Common myeloid progenitor, CD34-positive (primary cell): ENCODE data around the gene KCNJ10.

Experiments used
- CTCF ChIA-PET: fragments of 350-600 bp; sonication (Branson Sonifier 250); formaldehyde crosslinking; loops from one replicate; lab custom pipeline; 2021; ENCODE audit warnings: antibody characterized with exemption; lab: Charles Lee
- POLR2A ChIA-PET: fragments of 350-600 bp; sonication (Branson Sonifier 250); formaldehyde crosslinking; loops from one replicate; lab custom pipeline; 2021; ENCODE audit warnings: antibody characterized with exemption; lab: Charles Lee
- DNase-seq, 3 donors: peaks; one replicate each; pipeline versions ENCODE4 v3.0.0 to v3.0.0-alpha.2; 2013
- H3K27ac ChIP-seq, 2 experiments: 1 replicate in 1 of 2; 2 replicates in 1 of 2; pipeline ENCODE4 v1.7.0; 2013; ENCODE audit warnings: inconsistent platforms in 2 of 2, low read length in 2 of 2, mild to moderate bottlenecking in 2 of 2, low read depth in 1 of 2, moderate library complexity in 1 of 2; ENCODE audit not compliant: severe bottlenecking in 2 of 2, insufficient read depth in 1 of 2, poor library complexity in 1 of 2
- H3K27me3 ChIP-seq, 5 experiments: replicated peaks in 2 of 5; 1 replicate in 3 of 5; 2 replicates in 2 of 5; pipeline versions ENCODE4 v1.6.1 to v1.7.0; 2013; ENCODE audit warnings: low read length in 4 of 5, mild to moderate bottlenecking in 2 of 5, moderate library complexity in 2 of 5, inconsistent platforms in 1 of 5; ENCODE audit not compliant: insufficient read depth in 5 of 5, control insufficient read depth in 4 of 5
- H3K36me3 ChIP-seq, 4 experiments: 1 replicate in 2 of 4; 2 replicates in 2 of 4; pipeline versions ENCODE4 v1.6.1 to v1.7.0; 2013; ENCODE audit warnings: low read length in 3 of 4, control low read depth in 1 of 4, mild to moderate bottlenecking in 1 of 4; ENCODE audit not compliant: control insufficient read depth in 4 of 4, insufficient read depth in 4 of 4
- H3K4me1 ChIP-seq, 4 experiments: 1 replicate in 3 of 4; 2 replicates in 1 of 4; pipeline versions ENCODE4 v1.6.1 to v1.7.1; 2013; ENCODE audit warnings: low read length in 3 of 4, mild to moderate bottlenecking in 3 of 4, control low read depth in 1 of 4, inconsistent platforms in 1 of 4, moderate library complexity in 1 of 4; ENCODE audit not compliant: control insufficient read depth in 4 of 4, insufficient read depth in 4 of 4; ENCODE audit errors: control extremely low read depth in 1 of 4
- H3K4me3 ChIP-seq, 7 experiments: 1 replicate in 4 of 7; 2 replicates in 3 of 7; pipeline versions ENCODE4 v1.5.1 to v1.7.0; 2013; ENCODE audit warnings: mild to moderate bottlenecking in 7 of 7, low read length in 6 of 7, moderate library complexity in 6 of 7, inconsistent platforms in 2 of 7, low read depth in 2 of 7, control low read depth in 1 of 7; ENCODE audit not compliant: insufficient read depth in 4 of 7, control insufficient read depth in 1 of 7; ENCODE audit errors: extremely low read depth in 1 of 7
- H3K9me3 ChIP-seq, 5 experiments: 1 replicate in 4 of 5; 2 replicates in 1 of 5; pipeline versions ENCODE4 v1.6.1 to v1.7.1; 2013; ENCODE audit warnings: low read length in 4 of 5, mild to moderate bottlenecking in 2 of 5, inconsistent platforms in 1 of 5, low read depth in 1 of 5, moderate library complexity in 1 of 5; ENCODE audit not compliant: control insufficient read depth in 4 of 5, insufficient read depth in 2 of 5; ENCODE audit errors: control extremely low read depth in 1 of 5
- WGBS: methylation state at CpG from one replicate; pipeline ENCODE4 v1.1.5; 2013; ENCODE audit not compliant: insufficient coverage; 5-methylcytosine and 5-hydroxymethylcytosine counted together

Gene KCNJ10

DNA sequence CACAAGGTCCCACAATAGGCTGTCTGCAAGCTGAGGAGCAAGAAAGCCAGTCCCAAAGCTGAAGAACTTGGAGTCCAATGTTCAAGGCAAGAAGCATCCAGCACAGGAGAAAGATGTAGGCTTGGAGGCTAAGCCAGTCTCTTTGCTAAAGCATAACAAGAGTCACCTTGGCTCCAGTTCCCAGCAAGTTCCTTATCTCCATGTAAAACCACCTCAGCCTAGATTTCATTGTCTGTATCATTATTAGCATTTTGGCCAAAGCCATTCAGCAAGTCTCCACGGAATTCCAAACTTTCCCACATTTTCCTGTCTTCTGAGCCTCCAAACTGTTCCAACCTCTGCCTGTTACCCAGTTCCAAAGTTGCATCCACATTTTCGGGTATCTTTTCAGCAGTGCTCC lies 75.1 kb downstream of the KCNJ10 start:
- 100% methylated on average over 2 of the region's 2 CpGs for WGBS

DNA sequence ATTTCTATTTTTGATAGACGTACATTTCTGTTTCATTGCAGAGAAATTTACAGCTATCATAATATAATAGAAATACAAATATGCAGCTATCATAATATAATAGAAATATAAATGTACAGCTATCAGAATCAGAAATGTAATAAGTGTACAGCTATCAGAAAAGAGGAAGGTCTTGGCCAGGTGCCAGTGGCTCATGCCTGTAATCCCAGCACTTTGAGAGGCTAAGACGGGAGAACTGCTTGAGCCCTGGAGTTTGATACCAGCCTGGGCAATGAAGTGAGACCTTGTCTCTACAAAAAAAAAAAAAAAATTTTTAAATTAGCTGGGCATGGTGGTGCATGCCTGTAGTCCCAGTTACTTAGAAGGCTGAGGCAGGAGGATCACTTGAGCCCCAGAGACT lies 76.0 kb downstream of the KCNJ10 start:
- WGBS: no CpG with 5 or more reads among the region's 2 CpGs

More for the DNA sequence above, 75.1 kb downstream of the KCNJ10 start:
- Histone ChIP-seq H3K36me3 (no peaks in the 10 kb centered on the region), H3K4me1 (peaks cover 0 to 8% (median 6%) of the 10 kb centered on the region in 4 experiments), H3K27ac (no peak overlapping the region), H3K4me3 (no peak overlapping the region), H3K27me3 (peaks cover 0 to 5% (median 0%) of the 10 kb centered on the region in 5 experiments), H3K9me3 (no peaks in the 10 kb centered on the region)
- DNase-seq: no peak
- POLR2A ChIA-PET: no interaction called here
- CTCF ChIA-PET: interaction anchor here (1.7 kb wide), 1 partner anchor 13 kb away, joined by 5 read pairs; no protein-coding TSS in a partner anchor

DNA sequence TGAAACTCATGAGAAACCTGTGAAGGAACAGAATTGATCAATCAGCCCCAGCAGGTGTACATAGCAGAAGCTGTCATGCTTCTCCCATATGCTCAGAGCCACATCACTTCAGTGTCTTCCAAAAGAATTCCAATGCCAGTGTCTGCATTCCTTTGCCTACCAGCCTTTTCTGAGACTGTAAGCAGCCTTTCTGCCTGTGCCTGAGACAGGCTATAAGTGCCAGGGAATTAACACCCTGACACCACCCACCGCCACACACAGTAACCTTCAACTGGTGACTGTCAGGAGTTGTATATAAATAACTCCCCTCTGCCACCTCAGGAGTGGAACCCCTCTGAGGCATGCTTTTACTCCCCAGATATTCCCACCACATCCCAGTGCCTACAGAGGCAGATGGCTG lies 77.8 kb downstream of the KCNJ10 start:
- no CpG with 5 or more reads among the region's 1 CpG for WGBS
- no peaks in the 10 kb centered on the region for H3K27me3 ChIP-seq
- POLR2A ChIA-PET: no interaction called here
- no peaks in the 10 kb centered on the region for H3K9me3 ChIP-seq
- H3K4me3 ChIP-seq: no peak overlapping the region
- H3K4me1 ChIP-seq: peaks cover 0 to 8% (median 6%) of the 10 kb centered on the region in 4 experiments
- H3K27ac ChIP-seq: no peak overlapping the region
- CTCF ChIA-PET: interaction anchor here (0.7 to 1.4 kb wide), 2 partner anchors 11 to 14 kb away, joined by 3 to 18 read pairs; no protein-coding TSS in a partner anchor
- no peaks in the 10 kb centered on the region for H3K36me3 ChIP-seq
- DNase-seq: no peak

More for the DNA sequence above, 76.0 kb downstream of the KCNJ10 start:
- CTCF ChIA-PET: interaction anchor here (1.6 to 1.7 kb wide), 3 partner anchors 8 to 13 kb away, joined by 4 to 5 read pairs (median 5); no protein-coding TSS in a partner anchor
- peaks cover 0 to 4% (median 0%) of the 10 kb centered on the region in 5 experiments for H3K27me3 ChIP-seq
- DNase-seq: no peak
- no peaks in the 10 kb centered on the region for H3K36me3 ChIP-seq
- H3K4me1 ChIP-seq: peaks cover 0 to 8% (median 6%) of the 10 kb centered on the region in 4 experiments
- POLR2A ChIA-PET: no interaction called here
- no peaks in the 10 kb centered on the region for H3K9me3 ChIP-seq
- H3K27ac ChIP-seq: no peak overlapping the region
- H3K4me3 ChIP-seq: no peak overlapping the region

DNA sequence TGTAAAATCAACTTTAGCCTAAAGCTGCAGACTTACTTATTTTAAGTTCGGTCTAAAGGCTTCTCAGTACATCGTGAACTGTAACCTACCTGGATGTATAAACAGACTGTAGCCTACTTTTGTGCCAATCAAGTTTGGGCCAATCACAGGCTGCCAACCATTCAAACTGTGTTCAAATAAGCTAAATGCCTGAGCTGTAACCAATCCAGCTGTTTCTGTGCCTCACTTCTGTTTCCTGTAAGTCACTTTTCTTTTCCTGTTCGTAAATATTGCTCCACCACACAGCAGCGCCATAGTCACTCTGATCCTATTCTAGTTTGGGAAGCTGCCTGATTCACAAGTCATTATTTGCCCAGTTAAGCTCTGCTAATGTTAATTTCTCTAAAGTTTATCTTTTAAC lies 78.4 kb downstream of the KCNJ10 start:
- Histone ChIP-seq H3K36me3 (no peaks in the 10 kb centered on the region), H3K4me3 (no peak overlapping the region), H3K4me1 (peaks cover 0 to 8% (median 6%) of the 10 kb centered on the region in 4 experiments), H3K27me3 (no peaks in the 10 kb centered on the region), H3K27ac (no peak overlapping the region), H3K9me3 (no peaks in the 10 kb centered on the region)
- WGBS: 39% methylated on average over 3 of the region's 4 CpGs
- POLR2A ChIA-PET: no interaction called here
- CTCF ChIA-PET: interaction anchor here (0.6 to 1.4 kb wide), 3 partner anchors 12 to 45 kb away, joined by 3 to 18 read pairs (median 3); no protein-coding TSS in a partner anchor
- peak; percentile 69 to 80 (median 73) for DNase-seq

DNA sequence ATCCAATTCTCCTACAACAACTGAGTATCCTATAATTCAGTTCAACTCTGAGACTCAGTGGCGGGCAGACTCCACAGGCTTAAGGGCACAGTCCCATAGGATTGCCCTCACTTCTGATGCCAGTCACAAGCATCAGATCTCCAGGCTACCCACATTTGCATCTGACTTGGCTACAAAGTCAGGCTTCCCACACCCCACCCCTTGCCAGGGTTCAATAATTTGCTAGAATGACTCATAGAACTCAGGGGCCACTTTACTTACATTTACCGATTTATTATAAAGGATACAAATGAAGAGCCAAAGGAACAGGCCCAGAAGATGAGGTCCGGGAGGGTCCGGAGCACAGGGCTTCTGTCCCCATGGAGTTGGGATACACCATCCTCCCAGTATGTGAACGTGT lies 80.0 kb downstream of the KCNJ10 start:
- H3K27ac ChIP-seq: no peak overlapping the region

DNA sequence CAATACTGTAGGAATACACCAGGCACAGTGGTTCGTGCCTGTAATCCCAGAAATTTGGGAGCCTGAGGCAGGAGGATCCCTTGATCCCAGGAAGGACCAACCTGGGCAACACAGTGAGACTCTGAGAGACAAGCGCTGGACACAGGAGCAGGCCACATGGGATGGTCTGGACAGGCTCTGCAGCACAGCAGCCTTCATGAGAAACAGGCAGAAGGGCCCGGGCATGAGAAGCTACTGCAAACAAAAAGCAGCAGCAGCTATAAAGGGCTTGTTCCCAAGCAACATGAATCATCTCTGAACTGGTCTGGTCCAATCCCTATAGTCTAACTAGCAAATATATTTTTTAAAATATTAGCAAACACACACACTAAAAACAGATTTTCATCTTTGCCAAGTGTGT lies 80.4 kb downstream of the KCNJ10 start:
- no peak for DNase-seq
- peaks cover 0 to 8% (median 6%) of the 10 kb centered on the region in 4 experiments for H3K4me1 ChIP-seq
- no peaks in the 10 kb centered on the region for H3K36me3 ChIP-seq
- H3K9me3 ChIP-seq: no peaks in the 10 kb centered on the region
- no peak overlapping the region for H3K4me3 ChIP-seq
- ChIA-PET CTCF (interaction anchor here (1.0 to 2.3 kb wide), 2 partner anchors 17 to 18 kb away, joined by 3 to 10 read pairs; no protein-coding TSS in a partner anchor), POLR2A (no interaction called here)
- H3K27ac ChIP-seq: no peak overlapping the region
- no peaks in the 10 kb centered on the region for H3K27me3 ChIP-seq
- WGBS: 100% methylated on average over 3 of the region's 3 CpGs

More for the DNA sequence above, 80.0 kb downstream of the KCNJ10 start:
- Histone ChIP-seq H3K4me3 (no peak overlapping the region), H3K4me1 (peaks cover 0 to 8% (median 6%) of the 10 kb centered on the region in 4 experiments), H3K9me3 (no peaks in the 10 kb centered on the region), H3K36me3 (no peaks in the 10 kb centered on the region), H3K27me3 (no peaks in the 10 kb centered on the region)
- ChIA-PET POLR2A (no interaction called here), CTCF (interaction anchor here (1.0 kb wide), 1 partner anchor 17 kb away, joined by 3 read pairs; no protein-coding TSS in a partner anchor)
- WGBS: 100% methylated on average over 2 of the region's 5 CpGs
- DNase-seq: no peak

DNA sequence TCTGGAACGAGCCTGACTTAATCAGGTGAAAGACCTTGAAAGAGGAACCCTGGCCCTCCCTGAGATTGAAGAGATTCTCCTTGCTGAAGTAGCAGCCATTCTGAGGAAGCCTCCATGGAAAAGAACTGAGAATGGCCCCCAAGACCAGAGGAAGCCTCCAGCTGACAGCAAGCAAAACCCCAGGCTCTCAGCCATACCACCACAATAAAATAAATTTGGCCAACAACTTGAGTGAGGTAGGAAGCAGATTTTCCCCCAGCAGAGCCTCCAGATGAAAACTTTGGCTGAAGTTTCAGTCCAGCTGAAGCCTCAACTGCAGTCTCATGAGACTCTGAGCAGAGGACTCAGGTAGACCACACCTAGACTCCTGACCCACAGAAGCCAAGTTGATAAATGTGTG lies 82.0 kb downstream of the KCNJ10 start:
- Histone ChIP-seq H3K4me3 (no peak overlapping the region), H3K36me3 (no peaks in the 10 kb centered on the region), H3K27ac (no peak overlapping the region), H3K27me3 (peaks cover 0 to 2% (median 0%) of the 10 kb centered on the region in 5 experiments), H3K4me1 (peaks cover 0 to 8% (median 6%) of the 10 kb centered on the region in 4 experiments), H3K9me3 (no peaks in the 10 kb centered on the region)
- DNase-seq: no peak
- ChIA-PET POLR2A (no interaction called here), CTCF (interaction anchor here (1.3 to 2.3 kb wide), 2 partner anchors 16 to 19 kb away, joined by 4 to 10 read pairs; no protein-coding TSS in a partner anchor)
- 60% methylated on average over 1 of the region's 1 CpG for WGBS
